Measurements from ENCODE around the gene MUC22.

DNA sequence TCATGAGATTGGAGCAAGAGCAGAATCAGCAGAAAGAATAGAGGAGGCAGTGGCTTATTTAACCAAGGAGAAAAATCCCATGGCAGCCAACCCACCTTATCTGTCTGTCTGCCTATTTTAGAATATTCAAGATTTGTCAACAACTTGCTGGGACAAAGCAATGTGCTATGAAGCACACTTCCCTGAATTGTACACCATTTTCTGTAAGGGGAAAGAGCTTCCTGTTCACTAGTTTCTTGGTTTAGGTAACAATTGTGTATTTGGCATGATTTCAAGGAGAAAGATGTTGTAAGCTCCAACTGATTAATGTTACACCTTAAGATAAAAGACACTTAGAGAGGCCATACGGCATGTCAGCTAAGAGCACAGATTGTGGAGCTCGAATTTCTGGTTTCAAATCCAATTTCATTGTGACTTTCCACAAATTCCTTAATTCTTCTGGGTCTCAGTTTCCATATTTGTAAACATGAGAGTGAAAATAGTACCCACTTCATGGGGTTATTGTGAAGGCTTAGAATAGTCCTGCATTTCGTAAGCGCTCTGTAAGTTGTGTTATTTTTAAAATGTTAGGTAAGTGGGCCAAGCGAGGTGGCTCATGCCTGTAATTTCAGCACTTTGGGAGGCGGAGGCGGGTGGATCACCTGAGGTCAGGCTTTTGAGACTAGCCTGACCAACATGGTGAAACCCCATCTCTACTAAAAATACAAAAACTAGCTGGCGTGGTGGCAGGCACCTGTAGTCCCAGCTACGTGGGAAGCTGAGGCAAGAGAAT, 4.8 kb upstream of the MUC22 start:
- TF ChIP-seq, protein P1, sequence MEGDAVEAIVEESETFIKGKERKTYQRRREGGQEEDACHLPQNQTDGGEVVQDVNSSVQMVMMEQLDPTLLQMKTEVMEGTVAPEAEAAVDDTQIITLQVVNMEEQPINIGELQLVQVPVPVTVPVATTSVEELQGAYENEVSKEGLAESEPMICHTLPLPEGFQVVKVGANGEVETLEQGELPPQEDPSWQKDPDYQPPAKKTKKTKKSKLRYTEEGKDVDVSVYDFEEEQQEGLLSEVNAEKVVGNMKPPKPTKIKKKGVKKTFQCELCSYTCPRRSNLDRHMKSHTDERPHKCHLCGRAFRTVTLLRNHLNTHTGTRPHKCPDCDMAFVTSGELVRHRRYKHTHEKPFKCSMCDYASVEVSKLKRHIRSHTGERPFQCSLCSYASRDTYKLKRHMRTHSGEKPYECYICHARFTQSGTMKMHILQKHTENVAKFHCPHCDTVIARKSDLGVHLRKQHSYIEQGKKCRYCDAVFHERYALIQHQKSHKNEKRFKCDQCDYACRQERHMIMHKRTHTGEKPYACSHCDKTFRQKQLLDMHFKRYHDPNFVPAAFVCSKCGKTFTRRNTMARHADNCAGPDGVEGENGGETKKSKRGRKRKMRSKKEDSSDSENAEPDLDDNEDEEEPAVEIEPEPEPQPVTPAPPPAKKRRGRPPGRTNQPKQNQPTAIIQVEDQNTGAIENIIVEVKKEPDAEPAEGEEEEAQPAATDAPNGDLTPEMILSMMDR (conservative IDR thresholded peaks at IDR 0.05; ENCODE audit: low read length), result no peak
- no peak for TF ChIP-seq EZH2phosphoT487 (IDR thresholded peaks at IDR 0.05; ENCODE audit: borderline replicate concordance)
